Stimulated activated CD8-positive, alpha-beta memory T cell treated with anti-CD3 and anti-CD28 coated beads, Interleukin-15, amount 100 ng/mL, for 48 hours (primary cell): ENCODE measurements around the gene MARCHF10.
"Not testable (repeated sequence)": the region's sequence is repeated elsewhere in the genome, so short reads cannot be mapped to it uniquely, and the experiment has no call there.

Experiments used
- DNase-seq, 2 donors: peaks; one replicate each; pipeline ENCODE4 v3.0.0-alpha.2; 2020; ENCODE audit warnings: low read depth in 2 of 2

The MARCHF10 gene

GRCh38 chr17:62790564-62790986 is 17.5 kb downstream of the MARCHF10 start:
- DNase-seq, result no peak

GRCh38 chr17:62787366-62787765 is 20.7 kb downstream of the MARCHF10 start:
- DNase-seq, result no peak

- DNase-seq, result no peak
Measured at GRCh38 chr17:62786646-62787045, 21.5 kb downstream of the MARCHF10 start.

GRCh38 chr17:62785983-62786382 is 22.1 kb downstream of the MARCHF10 start:
- DNase-seq, result not testable (repeated sequence)

GRCh38 chr17:62782730-62783270 is 25.3 kb downstream of the MARCHF10 start:
- no peak for DNase-seq

DNA sequence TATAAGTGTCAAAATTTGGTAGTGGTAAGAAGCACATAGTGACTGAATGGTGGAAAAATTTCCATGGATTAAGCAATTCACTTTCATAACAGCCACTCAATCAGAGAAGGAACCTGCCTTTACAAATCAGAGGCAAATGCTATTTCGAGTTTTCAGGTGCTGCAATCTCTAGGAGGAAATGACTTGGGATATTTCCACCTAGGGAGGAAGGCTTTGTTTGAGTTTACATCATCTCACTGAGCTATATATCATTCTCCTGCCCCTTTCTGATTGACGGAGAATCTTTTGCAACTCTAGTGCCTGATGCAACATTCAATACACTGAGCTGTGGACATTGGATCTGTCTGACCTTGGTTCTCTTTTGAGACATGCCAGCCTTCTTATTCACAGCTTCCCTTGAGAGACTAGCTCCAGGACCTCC is 26.3 kb downstream of the MARCHF10 start:
- no peak for DNase-seq

DNA sequence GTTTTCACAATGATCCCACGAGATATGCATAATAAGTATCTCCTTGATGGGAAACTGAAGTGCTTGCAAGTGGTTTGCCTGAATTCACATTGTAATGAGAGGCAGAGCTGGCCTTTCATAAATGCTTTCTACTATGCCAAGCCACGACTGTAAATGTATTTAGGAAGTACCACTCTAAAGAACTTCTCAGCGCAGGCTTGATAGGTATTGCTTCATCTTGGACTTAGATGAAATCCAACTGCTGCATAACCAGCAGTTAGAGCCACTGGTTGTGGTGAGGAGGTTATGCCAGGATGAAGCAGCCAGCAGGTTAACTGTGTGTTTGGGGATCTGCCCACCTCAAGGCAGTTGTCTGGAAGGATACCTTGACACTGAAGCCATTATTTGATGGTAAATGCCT is 26.8 kb downstream of the MARCHF10 start:
- no peak for DNase-seq

GRCh38 chr17:62780951-62781350 is 27.2 kb downstream of the MARCHF10 start:
- no peak for DNase-seq

GRCh38 chr17:62780269-62780668 is 27.8 kb downstream of the MARCHF10 start:
- no peak for DNase-seq

GRCh38 chr17:62778990-62779681 is 29.0 kb downstream of the MARCHF10 start:
- DNase-seq, result no peak

GRCh38 chr17:62775876-62776275 is 32.2 kb downstream of the MARCHF10 start:
- DNase-seq, result no peak

DNA sequence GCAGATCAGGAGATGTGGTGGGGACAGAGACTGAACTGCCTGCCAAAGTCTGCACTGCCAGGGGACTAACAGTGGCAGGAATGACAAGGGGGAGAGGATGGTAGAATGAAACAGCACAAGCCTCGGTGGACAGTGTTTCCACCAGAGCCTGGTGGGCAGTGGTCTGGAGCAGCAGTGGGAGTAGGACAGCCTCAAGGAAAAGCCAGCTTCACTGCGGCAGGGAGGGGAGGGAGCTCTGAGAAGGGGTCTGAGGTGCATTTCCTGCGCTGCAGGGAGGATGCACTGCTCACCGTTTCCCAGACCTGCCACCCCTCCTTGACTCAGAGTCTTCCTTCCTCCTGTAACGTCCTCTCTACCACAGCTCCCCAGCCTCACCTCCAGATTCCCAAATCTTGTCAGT is 33.8 kb downstream of the MARCHF10 start:
- no peak for DNase-seq

DNA sequence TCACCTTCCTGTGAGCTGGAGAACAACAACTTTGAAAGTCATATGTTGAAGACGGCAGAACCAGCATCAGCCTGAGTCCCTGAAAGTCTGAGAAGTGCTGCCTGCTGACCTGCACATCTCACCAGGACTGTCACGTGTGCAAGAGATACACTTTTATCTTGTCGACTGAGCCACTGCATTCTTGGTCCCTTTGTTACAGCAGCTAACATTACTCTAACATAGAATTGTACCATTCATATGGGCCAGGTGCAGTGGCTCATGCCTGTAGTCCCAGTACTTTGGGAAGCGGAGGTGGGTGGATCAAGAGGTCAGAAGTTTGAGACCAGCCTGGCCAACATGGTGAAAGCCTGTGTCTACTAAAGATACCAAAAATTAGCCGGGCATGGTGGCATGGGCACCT is 40.1 kb downstream of the MARCHF10 start:
- DNase-seq, result no peak

DNA sequence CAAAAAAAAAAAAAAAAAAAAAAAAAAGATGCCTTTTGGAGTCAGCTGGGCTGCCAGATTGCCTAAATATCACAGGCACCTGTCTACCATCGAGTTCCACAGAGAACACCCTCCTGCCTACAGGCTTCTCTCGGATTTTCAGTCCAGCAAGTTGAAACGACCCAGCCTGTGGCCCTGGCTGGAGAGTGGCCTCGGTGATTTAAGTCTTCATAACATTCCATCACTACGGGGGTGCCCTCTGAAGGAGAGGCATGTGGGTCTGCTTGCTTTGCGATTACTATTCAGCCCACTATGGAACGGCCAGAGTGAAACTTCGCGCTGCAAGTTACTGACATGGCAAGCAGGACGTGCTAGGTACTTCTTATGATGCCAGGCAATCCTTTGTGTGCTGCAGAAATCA is 42.8 kb downstream of the MARCHF10 start:
- no peak for DNase-seq

DNA sequence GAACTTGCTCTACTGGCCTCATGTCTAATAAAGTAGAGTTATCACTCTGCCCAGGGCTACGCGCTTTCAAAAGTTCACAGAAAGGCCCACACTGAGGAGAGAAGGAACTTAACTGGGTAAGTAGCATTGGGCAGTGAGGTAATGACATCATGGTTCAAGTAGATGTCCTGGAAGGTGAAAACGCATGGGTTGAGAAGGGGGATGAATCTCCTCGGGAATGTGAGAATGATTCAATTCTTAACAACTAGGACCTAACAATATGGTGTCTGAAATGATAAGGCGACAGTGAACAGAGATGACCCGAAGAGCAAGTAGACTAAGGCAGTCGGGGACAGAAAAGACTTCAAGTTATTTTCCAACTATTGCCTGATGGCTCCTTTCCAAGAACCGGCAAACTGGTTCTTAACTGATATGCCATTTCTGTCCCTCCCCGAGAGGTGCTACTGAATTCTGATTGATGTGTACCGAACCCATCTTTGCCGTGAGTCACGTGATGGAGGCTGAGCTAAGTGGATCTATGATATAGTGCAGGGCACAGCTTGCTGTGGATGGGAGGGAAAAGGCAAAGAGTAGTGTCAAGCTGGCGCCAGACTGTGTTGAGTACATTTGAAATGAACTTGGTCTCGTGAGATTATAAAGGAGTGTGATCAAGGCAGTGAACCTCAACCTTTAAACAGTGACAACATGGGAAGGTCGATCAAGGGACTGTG is 44.1 kb downstream of the MARCHF10 start:
- no peak for DNase-seq

DNA sequence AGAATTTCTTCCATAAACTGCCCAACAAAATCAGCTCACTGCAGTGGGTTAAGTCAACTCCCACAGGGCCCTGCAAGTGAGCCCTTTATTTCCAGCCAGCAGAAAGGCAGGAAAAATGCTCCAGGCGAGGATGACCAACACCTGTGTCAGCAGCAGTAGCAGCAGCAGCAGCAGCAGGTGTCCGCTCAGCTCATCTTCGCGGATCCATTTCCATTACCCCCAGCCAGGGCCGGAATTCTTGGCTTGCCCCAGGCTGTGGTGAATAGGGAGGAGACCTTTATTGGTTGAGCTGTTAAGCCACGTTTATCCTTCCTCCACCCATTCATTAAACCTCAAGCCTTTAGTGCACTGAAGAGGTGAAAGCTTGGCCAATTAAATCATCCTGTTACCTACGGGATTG is 46.2 kb downstream of the MARCHF10 start:
- no peak for DNase-seq

DNA sequence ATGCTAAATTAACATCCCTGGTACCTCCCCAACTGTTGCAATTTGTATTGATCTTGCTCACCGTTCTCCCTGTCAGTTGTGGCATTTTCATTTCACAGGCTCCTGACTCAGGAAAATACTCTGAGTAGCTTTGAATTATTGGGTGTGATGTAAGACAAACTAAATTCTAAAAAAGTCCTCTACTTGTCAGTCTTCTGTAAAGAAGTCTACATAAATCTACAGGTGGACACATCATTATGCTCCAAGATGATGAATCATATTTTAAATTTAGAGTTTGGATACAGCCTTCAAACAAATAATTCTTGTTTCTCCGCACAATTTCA is 47.2 kb downstream of the MARCHF10 start:
- no peak for DNase-seq

DNA sequence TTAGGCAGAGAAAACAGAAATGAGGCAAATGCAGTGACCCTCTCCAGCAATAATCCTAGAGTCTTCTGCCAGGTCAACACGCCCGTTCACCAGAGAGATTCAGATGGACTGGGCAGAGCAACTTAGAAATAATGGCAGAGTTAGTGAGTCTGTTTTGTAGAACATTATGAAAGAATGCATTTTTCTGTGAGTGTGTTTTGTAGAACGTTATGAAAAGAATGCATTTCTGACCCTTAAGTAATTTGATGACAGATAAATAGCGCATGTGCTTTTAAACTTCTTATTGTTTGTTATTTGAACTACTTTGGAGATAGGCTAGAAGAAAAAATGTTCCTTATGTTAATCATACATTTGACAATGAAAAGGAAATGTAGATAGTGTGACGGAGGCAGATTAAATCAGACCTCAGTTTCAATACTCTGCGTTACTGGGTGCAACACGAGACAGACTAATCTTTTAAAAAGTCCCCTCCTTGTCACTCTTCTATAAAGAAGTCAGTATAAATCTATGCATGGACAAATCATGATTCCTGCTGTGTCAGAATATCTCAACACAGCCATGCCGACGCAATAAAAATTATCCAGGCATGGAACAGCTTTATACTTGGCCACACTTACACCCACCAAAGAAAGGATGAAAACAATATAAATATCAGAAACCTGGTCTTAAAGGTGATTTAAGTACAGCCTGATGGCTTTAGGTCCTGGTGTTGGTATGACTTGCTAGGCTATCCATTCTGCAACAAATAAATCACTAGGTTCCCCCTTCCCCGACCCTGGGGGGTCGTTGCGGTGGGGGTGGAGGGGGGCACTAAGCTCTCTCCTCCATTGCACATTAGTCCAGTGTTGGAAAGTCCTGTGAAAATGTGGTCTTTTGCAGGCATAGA is 47.8 kb downstream of the MARCHF10 start:
- no peak for DNase-seq

DNA sequence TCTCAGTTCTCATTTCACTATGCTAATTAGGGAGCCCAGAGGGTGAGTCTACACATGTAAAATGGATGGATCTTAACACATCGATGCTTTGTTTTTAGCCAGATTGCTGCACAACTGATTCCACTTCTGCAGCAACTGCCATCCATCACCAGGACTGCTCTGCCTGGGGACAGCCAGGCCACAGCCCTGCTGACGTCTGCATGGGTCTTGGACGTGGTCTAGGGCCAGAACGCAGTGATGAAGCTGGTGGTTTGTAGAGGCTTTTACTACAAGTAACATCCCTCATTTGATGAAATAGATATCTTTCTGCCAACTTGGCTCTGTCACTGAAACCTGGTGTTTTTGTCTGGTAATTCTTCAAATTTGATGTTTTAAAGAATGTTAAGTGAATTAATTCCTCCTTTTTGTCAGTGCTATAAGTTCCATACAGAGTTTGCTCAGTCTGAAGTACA is 50.6 kb downstream of the MARCHF10 start:
- DNase-seq, result no peak

GRCh38 chr17:62756198-62756597 is 51.9 kb downstream of the MARCHF10 start:
- DNase-seq, result no peak

DNA sequence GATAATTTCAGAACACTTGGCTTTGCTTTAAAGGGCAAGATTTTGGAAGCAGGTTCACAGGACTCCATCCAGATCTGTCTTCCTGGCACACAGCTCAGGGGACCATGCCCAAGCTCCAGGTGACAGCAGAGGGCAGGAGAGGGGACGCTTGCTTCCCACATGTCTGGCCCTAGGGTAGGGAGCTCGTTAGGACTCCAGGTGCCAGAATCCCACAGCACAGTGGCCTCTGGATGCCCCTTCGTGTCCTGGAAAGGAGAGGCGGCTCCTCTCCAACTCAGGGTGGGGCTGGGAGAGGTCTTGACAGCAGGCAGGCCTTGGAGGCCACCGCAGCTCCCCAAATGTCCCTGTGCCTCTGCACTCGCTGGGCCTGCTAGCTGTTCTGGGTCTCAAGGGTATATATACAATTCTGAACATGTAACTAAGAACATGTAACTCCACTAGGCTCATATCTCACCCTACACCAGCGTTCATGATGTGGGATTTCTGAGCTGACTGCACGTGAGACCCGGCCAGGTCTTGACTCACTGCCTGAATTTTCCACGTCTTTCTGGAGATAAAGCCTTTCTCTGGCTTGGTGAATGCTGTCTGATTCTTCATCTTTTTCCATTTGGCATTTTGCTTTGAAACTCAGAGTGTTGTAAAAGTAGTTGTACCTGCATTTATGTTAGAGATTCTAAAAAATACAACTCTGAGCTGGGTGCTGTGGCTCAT is 52.8 kb downstream of the MARCHF10 start:
- no peak for DNase-seq

DNA sequence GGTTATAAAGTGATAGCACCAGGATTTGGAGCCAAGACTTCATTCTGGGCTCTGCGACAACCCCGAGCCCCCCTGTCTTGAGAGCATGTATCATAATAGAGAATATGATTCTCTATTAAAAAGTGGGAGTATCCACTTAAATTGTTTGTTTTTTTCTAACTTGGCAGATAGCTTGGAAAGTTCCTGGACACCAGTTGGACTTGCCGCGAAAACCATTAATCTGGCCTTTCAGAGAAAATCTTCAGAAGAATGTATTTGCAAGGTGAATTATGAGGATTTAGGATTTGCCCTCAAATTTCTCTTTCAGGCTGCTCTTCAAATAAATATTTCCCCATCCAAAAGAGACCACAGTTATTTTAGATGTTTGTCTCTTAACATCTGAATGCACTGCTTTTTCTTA is 53.5 kb downstream of the MARCHF10 start:
- no peak for DNase-seq
